Central memory CD8-positive, alpha-beta T cell (primary cell): ENCODE data around the gene FGF7.
A peak's percentile ranks its signal among the peaks of the same experiment; 100 is the strongest.

ENCODE experiments used
- ATAC-seq: fragments of 150-1000 bp; cut with Tn5 transposase; replicated peaks from 2 replicates; pipeline ENCODE4 v1.10.0; 2022; ENCODE audit warnings: mild to moderate bottlenecking, moderate FRiP score, moderate number of reproducible peaks; ENCODE audit not compliant: poor library complexity, severe bottlenecking; ENCODE audit errors: extremely low read depth
- DNase-seq, 2 donors: peaks; one replicate each; pipeline ENCODE4 v3.0.0; 2021; ENCODE audit warnings: low spot score in 2 of 2
- H3K27ac Mint-ChIP-seq: one replicate; pipeline ENCODE4 v1.8.0; 2022; ENCODE audit warnings: low read depth, mild to moderate bottlenecking, moderate library complexity, mixed read lengths
- H3K27me3 Mint-ChIP-seq: one replicate; pipeline ENCODE4 v1.8.0; 2022; ENCODE audit warnings: mixed read lengths
- H3K36me3 Mint-ChIP-seq: one replicate; pipeline ENCODE4 v1.8.0; 2022; ENCODE audit warnings: mild to moderate bottlenecking, moderate library complexity, mixed read lengths; ENCODE audit not compliant: insufficient read depth
- H3K4me1 Mint-ChIP-seq: one replicate; pipeline ENCODE4 v1.8.0; 2022; ENCODE audit warnings: mixed read lengths
- H3K4me3 Mint-ChIP-seq: one replicate; pipeline ENCODE4 v1.8.0; 2022; ENCODE audit warnings: mild to moderate bottlenecking, moderate library complexity, mixed read lengths
- H3K9me3 Mint-ChIP-seq: one replicate; pipeline ENCODE4 v1.8.0; 2022; ENCODE audit warnings: mixed read lengths

FGF7 gene

DNA sequence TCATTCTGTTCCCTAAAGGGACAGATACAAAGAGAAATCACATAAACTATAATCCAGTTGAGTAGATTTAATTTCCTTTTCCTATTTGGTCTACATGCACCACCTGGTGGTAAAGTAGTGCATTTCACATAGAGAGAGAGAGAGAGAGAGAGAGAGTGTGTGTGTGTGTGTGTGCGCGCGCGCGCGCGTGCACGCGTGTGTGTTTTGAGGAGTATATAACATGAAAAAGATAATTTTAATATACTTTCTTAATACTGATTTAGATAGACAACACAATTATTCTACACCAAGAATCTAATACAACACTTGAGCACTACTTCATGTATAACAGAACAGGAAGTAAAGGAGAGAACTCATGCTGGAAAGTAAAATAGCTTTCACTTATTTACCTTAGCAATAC, 1.1 kb upstream of the FGF7 start:
- H3K9me3 Mint-ChIP-seq: no peaks in the 10 kb centered on the region
- H3K27ac Mint-ChIP-seq: peak overlapping the region; percentile 63
- peak overlapping the region; percentile 6 for H3K4me3 Mint-ChIP-seq
- peaks cover 10% of the 10 kb centered on the region for H3K27me3 Mint-ChIP-seq
- peaks cover 2% of the 10 kb centered on the region for H3K36me3 Mint-ChIP-seq
- DNase-seq: peak in 1 of 2 donors; percentile 10
- ATAC-seq: peak; percentile 46
- H3K4me1 Mint-ChIP-seq: peaks cover 4% of the 10 kb centered on the region

DNA sequence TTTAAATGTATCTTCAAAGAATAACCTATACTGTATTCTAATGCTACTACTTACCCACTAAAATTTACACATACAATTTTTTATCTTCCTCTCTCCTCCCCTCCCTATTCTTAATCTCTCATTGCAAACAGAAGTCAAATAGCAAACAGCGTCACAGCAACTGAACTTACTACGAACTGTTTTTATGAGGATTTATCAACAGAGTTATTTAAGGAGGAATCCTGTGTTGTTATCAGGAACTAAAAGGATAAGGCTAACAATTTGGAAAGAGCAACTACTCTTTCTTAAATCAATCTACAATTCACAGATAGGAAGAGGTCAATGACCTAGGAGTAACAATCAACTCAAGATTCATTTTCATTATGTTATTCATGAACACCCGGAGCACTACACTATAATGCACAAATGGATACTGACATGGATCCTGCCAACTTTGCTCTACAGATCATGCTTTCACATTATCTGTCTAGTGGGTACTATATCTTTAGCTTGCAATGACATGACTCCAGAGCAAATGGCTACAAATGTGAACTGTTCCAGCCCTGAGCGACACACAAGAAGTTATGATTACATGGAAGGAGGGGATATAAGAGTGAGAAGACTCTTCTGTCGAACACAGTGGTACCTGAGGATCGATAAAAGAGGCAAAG, 984 bp downstream of the FGF7 start:
- no peak overlapping the region for H3K27ac Mint-ChIP-seq
- ATAC-seq: no peak
- H3K27me3 Mint-ChIP-seq: peaks cover 15% of the 10 kb centered on the region
- H3K4me3 Mint-ChIP-seq: no peak overlapping the region
- H3K36me3 Mint-ChIP-seq: peaks cover 2% of the 10 kb centered on the region
- H3K9me3 Mint-ChIP-seq: no peaks in the 10 kb centered on the region
- H3K4me1 Mint-ChIP-seq: peaks cover 4% of the 10 kb centered on the region
- no peak for DNase-seq

DNA sequence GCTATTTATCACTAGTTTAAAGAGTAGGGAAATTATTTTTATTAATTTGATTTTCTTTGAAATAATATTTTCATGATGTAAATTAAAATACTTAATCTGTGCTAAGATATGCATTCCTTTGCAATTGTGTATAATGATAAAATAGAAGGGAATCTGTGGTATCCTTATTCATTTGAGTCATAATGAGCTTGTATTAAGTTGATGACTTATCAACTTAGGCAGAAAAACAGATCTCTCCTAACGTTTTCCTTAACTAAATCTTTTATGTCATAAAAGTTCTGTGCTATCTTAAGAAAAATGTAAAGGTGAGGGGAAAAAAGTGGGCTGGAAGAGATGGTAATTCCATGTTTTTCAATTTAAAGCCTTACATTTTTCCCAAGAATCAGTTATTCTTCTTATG, 1.9 kb downstream of the FGF7 start:
- H3K36me3 Mint-ChIP-seq: peaks cover 2% of the 10 kb centered on the region
- H3K27ac Mint-ChIP-seq: no peak overlapping the region
- no peak for ATAC-seq
- peaks cover 15% of the 10 kb centered on the region for H3K27me3 Mint-ChIP-seq
- no peak overlapping the region for H3K4me3 Mint-ChIP-seq
- H3K4me1 Mint-ChIP-seq: peaks cover 4% of the 10 kb centered on the region
- no peaks in the 10 kb centered on the region for H3K9me3 Mint-ChIP-seq
- DNase-seq: no peak

DNA sequence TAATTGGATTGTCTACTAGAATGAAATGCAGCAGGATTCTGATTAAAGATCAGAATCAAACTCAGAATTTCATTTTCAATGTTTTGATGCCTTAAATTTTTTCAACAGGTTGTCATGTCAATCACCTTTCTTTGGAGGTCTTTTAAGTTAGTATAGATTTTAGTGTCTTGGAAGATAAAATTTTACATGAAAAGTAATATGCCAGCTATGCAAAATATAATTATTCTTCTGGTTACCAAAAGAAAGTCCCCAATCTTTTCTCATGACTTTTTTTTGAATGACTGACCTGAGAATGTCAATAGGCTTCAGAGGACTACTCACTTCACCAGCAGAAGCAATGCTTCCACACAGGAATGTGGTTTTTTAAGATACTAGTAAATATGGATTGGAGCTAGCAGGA, 4.3 kb downstream of the FGF7 start:
- H3K4me3 Mint-ChIP-seq: no peak overlapping the region
- H3K36me3 Mint-ChIP-seq: no peaks in the 10 kb centered on the region
- no peaks in the 10 kb centered on the region for H3K4me1 Mint-ChIP-seq
- no peaks in the 10 kb centered on the region for H3K9me3 Mint-ChIP-seq
- no peak overlapping the region for H3K27ac Mint-ChIP-seq
- DNase-seq: no peak
- peaks cover 25% of the 10 kb centered on the region for H3K27me3 Mint-ChIP-seq
- no peak for ATAC-seq

DNA sequence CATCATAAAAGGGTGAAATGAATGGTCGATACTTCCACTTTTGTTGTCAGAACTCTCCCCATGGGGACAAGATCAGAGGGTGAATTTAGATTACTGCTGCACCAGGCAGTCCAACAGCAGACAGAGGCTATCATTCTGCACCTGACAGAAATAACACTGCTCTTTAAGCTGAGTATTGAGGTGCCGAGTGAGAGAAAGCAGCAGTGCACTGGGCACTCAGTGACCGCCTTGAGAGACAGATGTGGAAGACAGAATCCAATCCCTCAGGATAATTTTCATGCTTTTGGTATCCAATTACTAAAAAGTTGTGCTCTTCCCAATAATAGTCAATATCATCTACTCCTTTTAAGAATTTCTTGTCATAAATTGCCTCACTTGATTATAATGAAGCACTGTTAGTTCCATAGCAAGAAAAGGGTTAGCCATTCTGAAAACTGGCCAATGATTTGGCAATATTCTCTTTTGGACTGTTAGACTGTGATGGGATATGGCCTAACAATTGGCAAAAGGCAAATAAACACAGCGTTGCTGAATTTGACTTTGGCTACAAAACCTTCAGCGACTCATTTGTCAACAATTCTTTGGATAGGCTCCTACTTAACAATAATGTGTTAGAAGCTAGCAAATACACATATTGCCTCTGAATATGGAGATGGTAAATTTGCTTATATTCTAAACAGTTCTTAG, 5.5 kb downstream of the FGF7 start:
- H3K9me3 Mint-ChIP-seq: no peaks in the 10 kb centered on the region
- no peak overlapping the region for H3K27ac Mint-ChIP-seq

DNA sequence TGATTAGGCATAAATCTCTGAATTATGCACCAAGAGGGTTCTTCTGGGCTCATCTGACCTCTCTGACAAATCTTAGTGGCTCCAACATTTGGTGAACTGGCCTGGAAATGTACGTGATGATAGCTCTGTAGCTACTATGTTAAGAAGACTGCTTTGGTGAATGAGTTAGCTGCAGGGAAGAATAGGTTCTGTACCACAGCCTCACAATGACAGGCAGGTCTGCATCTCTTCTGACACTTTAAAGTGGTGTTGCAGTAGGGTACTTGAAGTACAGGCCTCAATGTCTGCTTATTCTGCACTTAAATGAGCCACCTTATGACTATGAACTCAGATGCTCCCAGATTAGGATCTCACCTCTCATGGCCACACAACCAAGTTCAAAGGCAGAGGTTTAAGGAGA, 7.0 kb downstream of the FGF7 start:
- no peaks in the 10 kb centered on the region for H3K4me1 Mint-ChIP-seq
- ATAC-seq (no peak), DNase-seq (no peak)
- H3K27ac Mint-ChIP-seq: no peak overlapping the region
- no peaks in the 10 kb centered on the region for H3K36me3 Mint-ChIP-seq
- H3K27me3 Mint-ChIP-seq: peaks cover 34% of the 10 kb centered on the region
- H3K9me3 Mint-ChIP-seq: no peaks in the 10 kb centered on the region
- no peak overlapping the region for H3K4me3 Mint-ChIP-seq

More for the DNA sequence above, 5.5 kb downstream of the FGF7 start:
- Mint-ChIP-seq H3K36me3 (no peaks in the 10 kb centered on the region), H3K4me1 (no peaks in the 10 kb centered on the region), H3K27me3 (peaks cover 27% of the 10 kb centered on the region), H3K4me3 (no peak overlapping the region)
- no peak for DNase-seq
- ATAC-seq: no peak

DNA sequence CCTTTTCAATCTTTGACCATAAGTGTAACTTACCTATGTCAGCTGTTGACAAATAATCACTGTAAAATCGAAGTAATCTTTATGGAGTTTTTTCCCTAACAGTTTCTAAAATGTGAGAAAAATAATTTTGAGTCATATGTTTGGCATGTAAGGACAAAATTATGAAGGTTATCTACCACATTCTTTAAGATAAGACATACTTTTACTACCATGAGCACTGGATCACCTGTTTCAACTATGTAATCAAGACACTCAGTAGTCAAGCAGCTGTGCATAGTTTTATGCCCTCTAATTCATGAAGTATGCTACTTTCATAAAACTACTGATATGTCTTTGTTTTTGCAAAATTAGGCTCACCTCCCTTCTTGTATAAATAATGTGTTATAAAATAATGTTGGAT, 12.1 kb downstream of the FGF7 start:
- no peaks in the 10 kb centered on the region for H3K36me3 Mint-ChIP-seq
- peaks cover 11% of the 10 kb centered on the region for H3K4me1 Mint-ChIP-seq
- no peaks in the 10 kb centered on the region for H3K9me3 Mint-ChIP-seq
- H3K27me3 Mint-ChIP-seq: peaks cover 19% of the 10 kb centered on the region
- H3K4me3 Mint-ChIP-seq: no peak overlapping the region
- DNase-seq (no peak), ATAC-seq (no peak)
- H3K27ac Mint-ChIP-seq: no peak overlapping the region

DNA sequence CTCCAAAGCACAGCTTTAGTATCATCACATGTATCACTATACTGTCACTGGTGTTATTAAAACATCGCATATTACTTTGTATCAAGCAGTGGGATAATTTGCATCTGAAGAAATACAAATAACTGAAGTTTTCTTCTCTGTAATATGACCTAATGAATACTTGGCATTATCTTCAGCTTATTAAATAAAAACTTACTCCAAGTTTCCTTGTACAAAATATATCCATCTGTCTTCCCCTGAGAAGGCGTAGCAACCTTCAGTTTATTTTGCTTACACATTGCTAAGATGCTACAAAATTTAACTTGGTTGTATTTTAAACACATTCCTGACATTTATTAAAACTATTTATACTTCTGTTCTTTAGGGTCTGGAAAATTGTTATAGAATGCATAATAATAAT, 13.7 kb downstream of the FGF7 start:
- ATAC-seq: no peak
- Mint-ChIP-seq H3K9me3 (no peaks in the 10 kb centered on the region), H3K4me3 (no peak overlapping the region), H3K36me3 (no peaks in the 10 kb centered on the region), H3K27ac (no peak overlapping the region), H3K4me1 (peaks cover 11% of the 10 kb centered on the region), H3K27me3 (peaks cover 9% of the 10 kb centered on the region)
- no peak for DNase-seq

DNA sequence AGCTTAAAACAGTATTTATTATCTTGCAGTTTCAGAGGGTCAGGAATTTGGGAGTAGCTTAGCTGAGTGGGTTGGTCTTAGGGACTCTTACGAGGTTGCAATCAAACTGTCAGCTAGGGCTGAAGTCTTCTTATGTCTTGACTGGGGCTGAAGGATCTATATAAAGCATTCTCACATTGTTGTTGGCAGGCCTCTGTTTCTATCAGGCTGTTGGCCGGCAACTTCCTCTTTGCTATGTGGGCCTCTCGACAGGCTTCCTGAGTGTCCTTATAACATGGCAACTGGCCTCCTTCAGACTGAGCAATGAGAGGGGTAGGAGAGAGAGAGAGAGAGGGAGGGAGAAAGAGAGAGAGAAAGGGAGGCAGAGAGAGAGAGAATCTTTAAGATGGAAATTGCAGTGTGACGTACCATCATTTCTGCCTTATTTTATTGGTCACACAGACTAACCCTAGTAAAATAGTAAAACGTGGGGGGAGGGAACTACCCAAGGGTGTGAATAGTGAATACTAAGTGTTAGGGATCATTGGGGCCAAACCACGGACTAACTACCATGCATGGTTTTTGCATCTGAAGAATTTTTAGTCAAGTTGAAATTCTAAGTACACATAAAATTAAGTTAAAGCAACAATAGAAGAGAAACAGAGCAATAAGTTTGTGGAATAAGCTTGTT, 16.1 kb downstream of the FGF7 start:
- H3K27ac Mint-ChIP-seq: no peak overlapping the region
- no peak for DNase-seq
- peaks cover 2% of the 10 kb centered on the region for H3K27me3 Mint-ChIP-seq
- H3K36me3 Mint-ChIP-seq: no peaks in the 10 kb centered on the region
- no peaks in the 10 kb centered on the region for H3K9me3 Mint-ChIP-seq
- no peak overlapping the region for H3K4me3 Mint-ChIP-seq
- no peak for ATAC-seq
- H3K4me1 Mint-ChIP-seq: peaks cover 11% of the 10 kb centered on the region

DNA sequence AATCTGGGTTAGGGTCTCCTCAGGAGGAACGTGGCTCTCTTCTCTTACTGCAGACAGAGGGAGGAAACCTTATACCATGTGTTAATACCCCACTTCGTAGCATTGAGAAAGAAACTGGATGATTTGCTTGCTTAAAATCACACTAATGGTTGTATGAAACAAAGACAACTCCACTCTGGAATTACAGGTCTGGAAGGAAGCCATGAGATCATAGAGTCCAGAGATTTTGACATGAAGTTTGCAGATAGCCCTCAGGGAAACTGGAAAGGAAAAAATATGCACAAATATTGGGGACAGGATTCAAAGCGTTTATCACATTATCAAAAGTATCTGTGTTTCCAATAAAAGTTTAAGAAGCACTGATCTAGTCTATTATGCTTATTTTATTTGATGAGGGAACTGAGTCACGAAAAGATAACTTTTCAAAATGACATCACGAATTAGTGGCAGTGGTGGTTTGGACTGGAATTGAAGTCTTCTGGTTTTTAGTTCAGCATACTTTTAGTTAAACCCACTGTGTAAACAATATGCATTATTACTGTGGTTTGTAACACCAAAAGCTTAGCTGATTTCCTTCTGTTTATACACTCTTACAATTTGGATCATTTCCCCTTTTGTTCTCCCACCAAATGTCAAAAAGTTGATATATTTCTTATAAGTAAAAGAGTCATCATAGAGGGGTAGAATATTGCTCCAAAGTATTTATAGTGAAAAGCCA, 16.8 kb downstream of the FGF7 start:
- no peak overlapping the region for H3K4me3 Mint-ChIP-seq
- no peaks in the 10 kb centered on the region for H3K9me3 Mint-ChIP-seq
- peaks cover 11% of the 10 kb centered on the region for H3K4me1 Mint-ChIP-seq
- DNase-seq: no peak
- H3K27me3 Mint-ChIP-seq: no peaks in the 10 kb centered on the region
- H3K27ac Mint-ChIP-seq: no peak overlapping the region
- no peak for ATAC-seq
- H3K36me3 Mint-ChIP-seq: no peaks in the 10 kb centered on the region

DNA sequence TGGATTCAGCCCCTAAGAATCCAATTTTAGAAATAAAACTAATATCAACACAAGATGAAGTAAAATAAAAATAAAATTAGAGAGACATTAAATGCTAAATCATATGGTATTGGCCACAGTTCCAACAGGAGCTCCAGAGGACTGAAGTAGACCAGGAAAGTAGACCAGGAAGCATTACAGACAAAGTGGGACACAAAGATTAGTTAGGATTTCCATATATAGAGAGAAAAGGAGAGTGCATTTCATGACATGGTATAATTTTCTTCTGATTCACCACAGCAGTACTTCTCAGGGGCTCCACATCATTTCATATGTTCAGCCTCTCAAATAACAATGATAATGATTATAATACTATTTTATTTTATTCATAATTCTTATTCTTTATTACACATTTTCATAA, 18.3 kb downstream of the FGF7 start:
- Mint-ChIP-seq H3K27me3 (no peaks in the 10 kb centered on the region), H3K4me3 (no peak overlapping the region), H3K36me3 (no peaks in the 10 kb centered on the region), H3K27ac (no peak overlapping the region), H3K4me1 (peaks cover 11% of the 10 kb centered on the region), H3K9me3 (no peaks in the 10 kb centered on the region)
- ATAC-seq (no peak), DNase-seq (no peak)

DNA sequence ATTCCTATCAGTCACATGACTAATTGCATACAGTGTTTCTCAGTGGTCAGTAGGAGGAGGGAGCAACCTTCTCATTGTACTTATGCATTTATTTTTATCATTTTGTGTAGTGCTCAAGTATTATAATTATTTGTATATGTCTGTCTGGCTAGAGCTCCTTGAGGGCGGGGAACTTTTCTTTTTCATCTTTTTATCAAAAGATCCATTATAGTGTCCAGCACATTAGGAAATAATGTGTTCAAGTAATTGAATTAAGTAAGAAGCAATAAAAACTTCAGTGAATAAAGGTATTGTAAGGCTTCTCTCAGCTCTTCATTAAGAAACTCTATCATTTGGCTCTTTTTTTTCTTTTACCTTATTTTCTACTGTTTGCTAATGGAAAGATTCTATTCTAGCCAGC, 18.8 kb downstream of the FGF7 start:
- ATAC-seq (no peak), DNase-seq (no peak)
- Mint-ChIP-seq H3K4me1 (peaks cover 11% of the 10 kb centered on the region), H3K36me3 (no peaks in the 10 kb centered on the region), H3K9me3 (no peaks in the 10 kb centered on the region), H3K27ac (no peak overlapping the region), H3K4me3 (no peak overlapping the region), H3K27me3 (no peaks in the 10 kb centered on the region)
